Smooth muscle cell (in vitro differentiated cells): ENCODE measurements around the gene TMEM117. TPM values are rescaled to one million over a fixed set of nuclear protein-coding genes. Genes with fewer than 3 reads are reported as not detected.

Experiments used
- DNase-seq: peaks from one replicate; lab custom pipeline; 2025; ENCODE audit not compliant: unreplicated experiment; lab: John Stamatoyannopoulos, UW
- H2AFZ ChIP-seq: fragments of 200-600 bp; sonication (generic); 2 replicates; pipeline ENCODE4 v1.6.0; 2016; ENCODE audit warnings: antibody characterized with exemption, low read depth, mild to moderate bottlenecking
- H3F3A ChIP-seq: fragments of 200-600 bp; sonication (generic); 2 replicates; pipeline ENCODE4 v1.6.0; 2017; ENCODE audit warnings: antibody characterized with exemption, low read depth
- H3K27ac ChIP-seq: fragments of 200-600 bp; sonication (generic); 2 replicates; pipeline ENCODE4 v1.5.1; 2016; ENCODE audit warnings: low read depth, mild to moderate bottlenecking
- H3K27me3 ChIP-seq: fragments of 200-600 bp; sonication (generic); 2 replicates; pipeline ENCODE4 v1.6.1; 2016; ENCODE audit warnings: low read depth, mild to moderate bottlenecking
- H3K36me3 ChIP-seq: fragments of 200-600 bp; sonication (generic); 2 replicates; pipeline ENCODE4 v1.5.1; 2016; ENCODE audit warnings: low read depth
- H3K4me1 ChIP-seq: fragments of 200-600 bp; sonication (generic); 2 replicates; pipeline ENCODE4 v1.5.1; 2016; ENCODE audit warnings: low read depth
- H3K4me2 ChIP-seq: fragments of 200-600 bp; sonication (generic); 2 replicates; pipeline ENCODE4 v1.6.0; 2016; ENCODE audit warnings: mild to moderate bottlenecking
- H3K4me3 ChIP-seq: fragments of 200-600 bp; sonication (generic); 2 replicates; pipeline ENCODE4 v1.5.1; 2016; ENCODE audit warnings: mild to moderate bottlenecking
- H3K79me2 ChIP-seq: fragments of 200-600 bp; sonication (generic); 2 replicates; pipeline ENCODE4 v1.6.0; 2016; ENCODE audit warnings: low read depth, mild to moderate bottlenecking
- H3K9ac ChIP-seq: fragments of 200-600 bp; sonication (generic); 2 replicates; pipeline ENCODE4 v1.6.0; 2016; ENCODE audit warnings: low read depth
- H3K9me3 ChIP-seq: fragments of 200-600 bp; sonication (generic); replicated peaks from 2 replicates; pipeline ENCODE4 v1.5.1; 2016; ENCODE audit warnings: low read depth
- H4K20me1 ChIP-seq: fragments of 200-600 bp; sonication (generic); 2 replicates; pipeline ENCODE4 v1.6.0; 2016; ENCODE audit warnings: low read depth
- WGBS: methylation state at CpG from one replicate; pipeline ENCODE4 v1.1.7; 2016; ENCODE audit warnings: low lambda C conversion rate; 5-methylcytosine and 5-hydroxymethylcytosine counted together
- polyA plus RNA-seq: library from polyadenylated mRNA; unstranded; fragments of >200 nt; fragmentation: Nextera tagmentation; extraction: Ambion mirVana; gene quantifications from 2 replicates; pipeline ENCODE4 v1.2.1, GENCODE V29; 2016
- total RNA-seq: library from RNA; depleted of rRNA; stranded (reverse); fragments of >200 nt; gene quantifications from 2 replicates; pipeline ENCODE4 v1.2.3, GENCODE V29; 2014
- TF ChIP-seq, protein P1 (sequence below): fragments of 200-600 bp; sonication (generic); IDR thresholded peaks from 2 replicates; pipeline ENCODE4 v1.5.1; 2017; ENCODE audit warnings: borderline replicate concordance, mild to moderate bottlenecking, antibody characterized with exemption; ENCODE audit not compliant: insufficient read depth, poor library complexity, severe bottlenecking

TMEM117 gene
- total and polyA plus RNA-seq, 2 experiments from 2014 or later = 13.0 to 38.9 TPM

DNA sequence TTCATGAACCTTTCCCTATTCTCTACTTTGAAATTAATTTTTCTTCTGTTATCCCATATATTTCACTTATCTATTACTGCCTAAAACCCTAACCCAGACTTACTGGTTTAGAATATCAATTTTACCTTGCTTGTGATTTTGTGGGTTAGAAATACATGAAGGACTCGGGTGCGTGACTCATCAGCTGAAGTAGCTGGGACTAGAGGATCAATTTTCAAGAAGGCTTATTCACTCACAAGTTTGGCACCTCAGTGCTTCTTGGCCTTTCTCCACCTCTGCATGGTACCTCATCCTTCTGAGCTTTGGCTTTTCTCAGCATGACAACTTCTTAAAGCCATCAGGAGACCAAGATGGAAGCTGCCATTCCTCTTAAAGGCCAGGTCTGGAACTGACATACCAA, 57.8 kb downstream of the TMEM117 start:
- Histone ChIP-seq H3K79me2 (peaks cover 4% of the 10 kb centered on the region), H3K4me1 (no peaks in the 10 kb centered on the region), H3K27ac (no peak overlapping the region), H4K20me1 (no peaks in the 10 kb centered on the region), H3K27me3 (no peaks in the 10 kb centered on the region), H3K4me2 (no peak overlapping the region), H2AFZ (no peak overlapping the region), H3F3A (no peaks in the 10 kb centered on the region), H3K9me3 (no peaks in the 10 kb centered on the region), H3K36me3 (no peaks in the 10 kb centered on the region), H3K4me3 (no peak overlapping the region), H3K9ac (no peak overlapping the region)
- WGBS = 91% methylated on average over 2 of the region's 2 CpGs
- DNase-seq = no peak
- TF ChIP-seq, protein P1, sequence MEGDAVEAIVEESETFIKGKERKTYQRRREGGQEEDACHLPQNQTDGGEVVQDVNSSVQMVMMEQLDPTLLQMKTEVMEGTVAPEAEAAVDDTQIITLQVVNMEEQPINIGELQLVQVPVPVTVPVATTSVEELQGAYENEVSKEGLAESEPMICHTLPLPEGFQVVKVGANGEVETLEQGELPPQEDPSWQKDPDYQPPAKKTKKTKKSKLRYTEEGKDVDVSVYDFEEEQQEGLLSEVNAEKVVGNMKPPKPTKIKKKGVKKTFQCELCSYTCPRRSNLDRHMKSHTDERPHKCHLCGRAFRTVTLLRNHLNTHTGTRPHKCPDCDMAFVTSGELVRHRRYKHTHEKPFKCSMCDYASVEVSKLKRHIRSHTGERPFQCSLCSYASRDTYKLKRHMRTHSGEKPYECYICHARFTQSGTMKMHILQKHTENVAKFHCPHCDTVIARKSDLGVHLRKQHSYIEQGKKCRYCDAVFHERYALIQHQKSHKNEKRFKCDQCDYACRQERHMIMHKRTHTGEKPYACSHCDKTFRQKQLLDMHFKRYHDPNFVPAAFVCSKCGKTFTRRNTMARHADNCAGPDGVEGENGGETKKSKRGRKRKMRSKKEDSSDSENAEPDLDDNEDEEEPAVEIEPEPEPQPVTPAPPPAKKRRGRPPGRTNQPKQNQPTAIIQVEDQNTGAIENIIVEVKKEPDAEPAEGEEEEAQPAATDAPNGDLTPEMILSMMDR = no peak

DNA sequence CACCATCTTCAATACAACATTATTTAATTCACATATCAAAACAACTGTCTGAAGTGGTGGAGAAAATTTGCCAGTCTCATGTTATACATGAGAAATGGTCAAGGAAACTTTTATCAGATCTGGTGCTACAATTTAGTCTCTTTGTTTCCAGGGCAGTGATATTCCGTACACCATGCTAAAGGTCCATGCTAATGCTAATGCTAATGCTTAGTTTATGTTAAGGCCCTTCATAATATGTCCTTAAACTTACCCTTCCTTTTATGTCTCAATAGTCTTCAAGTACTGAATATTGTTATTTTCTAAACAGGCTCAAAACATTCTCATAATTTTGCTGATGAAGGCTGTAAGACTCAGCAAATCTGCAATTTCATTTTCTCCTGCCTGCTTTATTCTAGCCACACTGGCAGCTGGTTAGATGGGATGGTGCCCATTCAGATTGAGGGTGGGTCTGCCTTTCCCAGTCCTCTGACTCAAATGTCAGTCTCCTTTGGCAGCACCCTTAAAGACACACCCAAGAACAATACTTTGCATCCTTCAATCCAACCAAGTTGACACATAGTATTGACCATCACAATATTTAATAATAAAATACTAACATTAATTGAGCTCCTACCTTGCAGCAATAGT, 59.8 kb downstream of the TMEM117 start:
- H3K9ac ChIP-seq = no peak overlapping the region
- 96% methylated on average over 1 of the region's 1 CpG for WGBS
- no peak for DNase-seq

DNA sequence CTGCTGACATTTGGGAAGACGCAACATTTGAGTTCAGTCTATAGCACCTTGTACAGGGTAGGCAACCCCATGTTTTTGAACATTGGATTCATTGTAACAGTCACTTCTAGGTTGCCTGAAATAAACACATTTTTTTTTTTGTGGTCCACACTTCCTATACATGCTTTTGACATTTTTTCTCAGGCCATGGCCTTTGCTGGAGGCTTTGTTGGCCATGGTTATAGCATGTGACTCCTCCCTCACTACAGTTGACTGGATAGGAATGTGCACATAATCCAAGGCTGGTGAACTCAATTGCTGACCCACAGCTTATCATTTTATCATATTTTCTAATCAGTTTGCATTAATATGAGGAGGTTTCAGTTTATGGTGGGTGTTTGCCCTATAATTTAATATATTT, 60.6 kb downstream of the TMEM117 start:
- TF ChIP-seq, protein P1 = no peak
- no peaks in the 10 kb centered on the region for H3K36me3 ChIP-seq
- no peaks in the 10 kb centered on the region for H3K27me3 ChIP-seq
- no peak overlapping the region for H3K9ac ChIP-seq
- H3K27ac ChIP-seq = no peak overlapping the region
- no peaks in the 10 kb centered on the region for H4K20me1 ChIP-seq
- no peaks in the 10 kb centered on the region for H3K9me3 ChIP-seq
- DNase-seq = no peak
- peaks cover 4% of the 10 kb centered on the region for H3K79me2 ChIP-seq
- 100% methylated on average over 1 of the region's 1 CpG for WGBS
- H3K4me3 ChIP-seq = no peak overlapping the region
- H3K4me1 ChIP-seq = no peaks in the 10 kb centered on the region
- H3K4me2 ChIP-seq = no peak overlapping the region
- no peaks in the 10 kb centered on the region for H3F3A ChIP-seq
- H2AFZ ChIP-seq = no peak overlapping the region

More for the DNA sequence above, 59.8 kb downstream of the TMEM117 start:
- H3K27ac ChIP-seq = no peak overlapping the region
- H3K9me3 ChIP-seq = no peaks in the 10 kb centered on the region
- H2AFZ ChIP-seq = no peak overlapping the region
- no peaks in the 10 kb centered on the region for H3F3A ChIP-seq
- TF ChIP-seq, protein P1 = no peak
- H3K36me3 ChIP-seq = no peaks in the 10 kb centered on the region
- no peaks in the 10 kb centered on the region for H3K27me3 ChIP-seq
- H4K20me1 ChIP-seq = no peaks in the 10 kb centered on the region
- no peak overlapping the region for H3K4me3 ChIP-seq
- no peak overlapping the region for H3K4me2 ChIP-seq
- peaks cover 4% of the 10 kb centered on the region for H3K79me2 ChIP-seq
- H3K4me1 ChIP-seq = no peaks in the 10 kb centered on the region

DNA sequence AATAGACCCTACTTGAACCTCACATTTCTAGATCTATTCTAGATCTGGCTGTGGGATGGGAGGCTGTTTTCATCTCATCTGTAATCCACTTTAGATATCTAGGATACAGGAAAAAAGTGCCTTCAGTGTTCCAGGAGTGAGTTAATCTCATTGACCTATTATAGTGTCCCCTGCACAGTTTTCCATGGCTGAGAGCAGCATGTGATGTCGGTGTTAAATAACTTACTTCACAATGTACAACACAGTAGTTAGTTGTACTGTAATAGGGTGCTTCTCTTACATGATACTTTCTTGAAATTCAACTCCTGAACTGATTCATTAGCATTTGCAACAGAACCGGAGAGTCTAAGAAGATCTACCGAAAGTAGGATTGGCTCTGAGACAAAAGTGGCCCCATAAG, 62.6 kb downstream of the TMEM117 start:
- Histone ChIP-seq H3K4me1 (no peaks in the 10 kb centered on the region), H4K20me1 (no peaks in the 10 kb centered on the region), H3K9me3 (no peaks in the 10 kb centered on the region), H3K36me3 (no peaks in the 10 kb centered on the region), H2AFZ (no peak overlapping the region), H3K27me3 (no peaks in the 10 kb centered on the region), H3K9ac (no peak overlapping the region), H3K27ac (no peak overlapping the region), H3K4me2 (no peak overlapping the region), H3K79me2 (peaks cover 4% of the 10 kb centered on the region), H3K4me3 (no peak overlapping the region), H3F3A (no peaks in the 10 kb centered on the region)
- DNase-seq = no peak
- TF ChIP-seq, protein P1 = no peak
- 80% methylated on average over 3 of the region's 3 CpGs for WGBS
